Astrocyte (in vitro differentiated cells and primary cell): ENCODE results near the gene CEP162. TPM values are rescaled to one million over a fixed set of nuclear protein-coding genes. Genes with fewer than 3 reads are reported as not detected.
"Not testable (repeated sequence)": the region's sequence is repeated elsewhere in the genome, so short reads cannot be mapped to it uniquely, and the experiment has no call there.

Experiments used
- DNase-seq: peaks from one replicate; pipeline ENCODE4 v3.0.0-alpha.2; 2010; ENCODE audit warnings: low read depth
- FAIRE-seq: peaks from 2 replicates; lab custom pipeline; 2011; peaks lifted over from hg19 to GRCh38; lab: Jason Lieb, UNC
- H2AFZ ChIP-seq: 2 replicates; pipeline ENCODE4 v1.6.0; 2012; ENCODE audit warnings: low read depth, low read length, inconsistent platforms
- H3K27ac ChIP-seq: 2 replicates; pipeline ENCODE4 v1.5.1; 2011; ENCODE audit warnings: low read depth, low read length, inconsistent platforms
- H3K27me3 ChIP-seq: 2 replicates; pipeline ENCODE4 v1.6.0; 2011; ENCODE audit warnings: low read length, inconsistent platforms; ENCODE audit not compliant: insufficient read depth
- H3K36me3 ChIP-seq: 2 replicates; pipeline ENCODE4 v1.5.1; 2011; ENCODE audit warnings: low read length, inconsistent platforms; ENCODE audit not compliant: insufficient read depth
- H3K4me1 ChIP-seq: 2 replicates; pipeline ENCODE4 v1.5.1; 2011; ENCODE audit warnings: low read length, inconsistent platforms; ENCODE audit not compliant: insufficient read depth
- H3K4me2 ChIP-seq: 2 replicates; pipeline ENCODE4 v1.6.0; 2012; ENCODE audit warnings: low read length, inconsistent platforms
- H3K4me3 ChIP-seq: 2 replicates; pipeline ENCODE4 v1.5.1; 2011; ENCODE audit warnings: low read depth, mild to moderate bottlenecking, low read length, inconsistent platforms; ENCODE audit not compliant: insufficient read depth
- H3K79me2 ChIP-seq: 2 replicates; pipeline ENCODE4 v1.6.0; 2012; ENCODE audit warnings: mild to moderate bottlenecking, low read length, inconsistent platforms; ENCODE audit not compliant: insufficient read depth
- H3K9ac ChIP-seq: 2 replicates; pipeline ENCODE4 v1.6.0; 2012; ENCODE audit warnings: mild to moderate bottlenecking, low read length, inconsistent platforms
- H3K9me3 ChIP-seq: 2 replicates; pipeline ENCODE4 v1.5.1; 2012; ENCODE audit warnings: low read depth, mild to moderate bottlenecking, low read length, inconsistent platforms; ENCODE audit not compliant: insufficient read depth
- H4K20me1 ChIP-seq: 2 replicates; pipeline ENCODE4 v1.6.0; 2012; ENCODE audit warnings: low read length, inconsistent platforms; ENCODE audit not compliant: insufficient read depth
- H3K27ac Mint-ChIP-seq: one replicate; pipeline ENCODE4 v1.8.0; 2021; ENCODE audit warnings: mild to moderate bottlenecking, mixed read lengths; ENCODE audit not compliant: unreplicated experiment
- H3K27me3 Mint-ChIP-seq: one replicate; pipeline ENCODE4 v1.8.0; 2021; ENCODE audit warnings: low read depth, mixed read lengths; ENCODE audit not compliant: unreplicated experiment
- H3K36me3 Mint-ChIP-seq: one replicate; pipeline ENCODE4 v1.8.0; 2021; ENCODE audit warnings: low read depth, mixed read lengths; ENCODE audit not compliant: unreplicated experiment
- H3K4me1 Mint-ChIP-seq: one replicate; pipeline ENCODE4 v1.8.0; 2021; ENCODE audit warnings: low read depth, mixed read lengths; ENCODE audit not compliant: unreplicated experiment
- H3K4me3 Mint-ChIP-seq: one replicate; pipeline ENCODE4 v1.8.0; 2021; ENCODE audit warnings: mild to moderate bottlenecking, moderate library complexity, mixed read lengths; ENCODE audit not compliant: unreplicated experiment
- H3K9me3 Mint-ChIP-seq: one replicate; pipeline ENCODE4 v1.8.0; 2021; ENCODE audit warnings: mild to moderate bottlenecking, mixed read lengths; ENCODE audit not compliant: unreplicated experiment
- EZH2 ChIP-seq: IDR thresholded peaks from 2 replicates; pipeline ENCODE4 v1.6.1; 2012; ENCODE audit warnings: mild to moderate bottlenecking, low read length, inconsistent platforms; ENCODE audit not compliant: insufficient read depth
- total RNA-seq: library from RNA; stranded (reverse); gene quantifications from 2 replicates; pipeline ENCODE4 v1.2.1, GENCODE V29; 2021
- TF ChIP-seq, protein P1 (sequence below): IDR thresholded peaks from 2 replicates; pipeline ENCODE4 v1.5.1; 2011; ENCODE audit warnings: low read depth, mild to moderate bottlenecking, inconsistent platforms, low read length, moderate library complexity; ENCODE audit not compliant: insufficient read depth

Gene CEP162
- total RNA-seq, 1 donor from 2014 or later, result 6.9 TPM

DNA sequence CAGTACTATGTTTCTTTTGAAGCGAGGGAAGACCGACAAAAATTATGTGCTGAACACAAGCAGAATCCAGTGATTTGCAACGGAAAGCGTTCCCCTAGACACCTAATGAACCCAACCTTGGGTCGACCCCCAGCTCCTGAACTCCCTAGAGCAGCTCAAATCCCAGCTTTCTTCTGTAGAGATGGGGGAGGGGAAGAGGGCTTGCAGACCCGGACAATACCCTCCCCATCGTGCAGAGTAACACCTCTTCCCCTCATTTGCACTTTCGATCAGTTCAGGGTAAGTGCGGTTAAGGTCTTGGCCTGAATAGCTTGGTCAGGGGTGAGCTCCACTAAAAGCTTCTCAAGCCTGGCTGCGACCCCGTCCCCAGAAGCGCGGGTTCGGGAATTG is 404 bp downstream of the CEP162 start:
- H3K27me3 ChIP-seq, result peaks cover 10% of the 10 kb centered on the region
- no peaks in the 10 kb centered on the region for H3K79me2 ChIP-seq
- H3K36me3 ChIP-seq, result no peaks in the 10 kb centered on the region
- peak overlapping the region; percentile 87 for H3K9ac ChIP-seq
- H3K4me1 ChIP-seq, result no peaks in the 10 kb centered on the region
- Mint-ChIP-seq H3K4me1 (peaks cover 2% of the 10 kb centered on the region), H3K9me3 (no peaks in the 10 kb centered on the region), H3K4me3 (peak overlapping the region; percentile 96), H3K36me3 (no peaks in the 10 kb centered on the region), H3K27me3 (peaks cover 16% of the 10 kb centered on the region), H3K27ac (peak overlapping the region; percentile 74)
- H2AFZ ChIP-seq, result peak overlapping the region; percentile 99
- no peak for FAIRE-seq
- H3K4me2 ChIP-seq, result peak overlapping the region; percentile 92
- no peak for DNase-seq
- no peaks in the 10 kb centered on the region for H3K9me3 ChIP-seq
- H3K4me3 ChIP-seq, result peak overlapping the region; percentile 98
- peak overlapping the region; percentile 84 for H3K27ac ChIP-seq
- no peak for TF ChIP-seq EZH2
- TF ChIP-seq, protein P1, sequence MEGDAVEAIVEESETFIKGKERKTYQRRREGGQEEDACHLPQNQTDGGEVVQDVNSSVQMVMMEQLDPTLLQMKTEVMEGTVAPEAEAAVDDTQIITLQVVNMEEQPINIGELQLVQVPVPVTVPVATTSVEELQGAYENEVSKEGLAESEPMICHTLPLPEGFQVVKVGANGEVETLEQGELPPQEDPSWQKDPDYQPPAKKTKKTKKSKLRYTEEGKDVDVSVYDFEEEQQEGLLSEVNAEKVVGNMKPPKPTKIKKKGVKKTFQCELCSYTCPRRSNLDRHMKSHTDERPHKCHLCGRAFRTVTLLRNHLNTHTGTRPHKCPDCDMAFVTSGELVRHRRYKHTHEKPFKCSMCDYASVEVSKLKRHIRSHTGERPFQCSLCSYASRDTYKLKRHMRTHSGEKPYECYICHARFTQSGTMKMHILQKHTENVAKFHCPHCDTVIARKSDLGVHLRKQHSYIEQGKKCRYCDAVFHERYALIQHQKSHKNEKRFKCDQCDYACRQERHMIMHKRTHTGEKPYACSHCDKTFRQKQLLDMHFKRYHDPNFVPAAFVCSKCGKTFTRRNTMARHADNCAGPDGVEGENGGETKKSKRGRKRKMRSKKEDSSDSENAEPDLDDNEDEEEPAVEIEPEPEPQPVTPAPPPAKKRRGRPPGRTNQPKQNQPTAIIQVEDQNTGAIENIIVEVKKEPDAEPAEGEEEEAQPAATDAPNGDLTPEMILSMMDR, result no peak
- no peaks in the 10 kb centered on the region for H4K20me1 ChIP-seq

DNA sequence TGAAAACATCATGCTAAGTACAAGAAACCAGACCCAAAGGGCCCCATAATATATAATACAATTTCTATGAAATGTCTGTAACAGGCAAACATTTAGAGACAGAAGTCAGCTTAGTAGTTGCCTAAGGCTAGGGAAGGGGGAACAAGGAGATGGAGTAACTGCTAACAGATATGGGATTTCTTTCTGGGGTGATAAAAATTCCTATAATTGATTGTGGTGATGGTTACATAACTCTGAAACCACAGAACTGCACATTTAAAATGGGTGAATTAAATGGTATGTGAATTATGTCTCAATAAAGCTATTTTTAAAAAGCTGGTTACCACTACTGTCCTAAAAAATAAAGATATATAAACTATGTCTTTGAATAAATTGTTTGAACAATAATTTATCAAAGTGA is 3.2 kb downstream of the CEP162 start:
- no peak for FAIRE-seq
- TF ChIP-seq EZH2, result no peak
- TF ChIP-seq, protein P1, result no peak
- Mint-ChIP-seq H3K36me3 (no peaks in the 10 kb centered on the region), H3K27me3 (peaks cover 4% of the 10 kb centered on the region), H3K9me3 (no peaks in the 10 kb centered on the region), H3K4me3 (no peak overlapping the region), H3K4me1 (peaks cover 2% of the 10 kb centered on the region), H3K27ac (no peak overlapping the region)
- Histone ChIP-seq H3K4me3 (no peak overlapping the region), H3K36me3 (no peaks in the 10 kb centered on the region), H4K20me1 (no peaks in the 10 kb centered on the region), H3K9ac (no peak overlapping the region), H3K4me1 (no peaks in the 10 kb centered on the region), H3K79me2 (no peaks in the 10 kb centered on the region), H2AFZ (no peak overlapping the region), H3K9me3 (no peaks in the 10 kb centered on the region), H3K27me3 (no peaks in the 10 kb centered on the region), H3K27ac (no peak overlapping the region), H3K4me2 (no peak overlapping the region)
- peak; percentile 8 for DNase-seq

DNA sequence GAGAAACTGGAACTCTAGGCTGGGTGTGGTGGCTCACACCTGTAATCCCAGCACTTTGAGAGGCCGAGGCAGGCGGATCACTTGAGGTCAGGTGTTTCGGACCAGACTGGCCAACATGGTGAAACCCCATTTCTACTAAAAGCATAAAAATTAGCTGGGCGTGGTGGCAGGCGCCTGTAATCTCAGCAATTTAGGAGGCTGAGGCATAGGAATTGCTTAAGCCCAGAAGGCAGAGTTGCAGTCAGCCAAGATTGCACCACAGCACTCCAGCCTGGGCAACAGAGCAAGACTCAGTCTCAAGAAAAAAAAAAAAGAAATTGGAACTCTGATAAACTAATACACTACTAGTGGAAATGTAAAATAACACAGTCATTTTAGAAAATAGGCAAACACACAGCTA is 3.8 kb downstream of the CEP162 start:
- H2AFZ ChIP-seq, H3K4me1 Mint-ChIP-seq, FAIRE-seq, H3K9me3 Mint-ChIP-seq, H3K36me3 ChIP-seq, H3K9me3 ChIP-seq, H3K9ac ChIP-seq, H4K20me1 ChIP-seq, H3K4me3 Mint-ChIP-seq, DNase-seq, H3K27ac ChIP-seq, H3K27me3 Mint-ChIP-seq, H3K79me2 ChIP-seq, H3K4me3 ChIP-seq, H3K4me1 ChIP-seq, H3K27ac Mint-ChIP-seq, H3K4me2 ChIP-seq, H3K27me3 ChIP-seq, H3K36me3 Mint-ChIP-seq: not testable (repeated sequence)
